SJSA1 (cell line): ENCODE data around the gene CRYBA1. TPM values are rescaled to one million over a fixed set of nuclear protein-coding genes. Genes with fewer than 3 reads are reported as not detected.

Source experiments
- DNase-seq, 2 experiments: peaks; one replicate each; pipeline ENCODE4 v3.0.0-alpha.2; 2015 to 2020; ENCODE audit warnings: low spot score in 2 of 2, low read depth in 1 of 2
- H3K27ac ChIP-seq: fragments of 250-450 bp; sonication (Bioruptor Pico); 2 replicates; pipeline ENCODE4 v1.5.1; 2020; ENCODE audit warnings: mild to moderate bottlenecking, moderate library complexity
- H3K27me3 ChIP-seq: fragments of 250-450 bp; sonication (Bioruptor Pico); replicated peaks from 2 replicates; pipeline ENCODE4 v1.5.1; 2020; ENCODE audit warnings: mild to moderate bottlenecking, moderate library complexity
- H3K36me3 ChIP-seq: fragments of 250-450 bp; sonication (Bioruptor Pico); 2 replicates; pipeline ENCODE4 v1.5.1; 2020; ENCODE audit warnings: mild to moderate bottlenecking
- H3K4me1 ChIP-seq: fragments of 250-450 bp; sonication (Bioruptor Pico); replicated peaks from 2 replicates; pipeline ENCODE4 v1.6.1; 2021; ENCODE audit warnings: mild to moderate bottlenecking
- H3K4me3 ChIP-seq: fragments of 250-450 bp; sonication (Bioruptor Pico); 2 replicates; pipeline ENCODE4 v1.5.1; 2020; ENCODE audit warnings: mild to moderate bottlenecking
- H3K9me3 ChIP-seq: fragments of 250-450 bp; sonication (Bioruptor Pico); replicated peaks from 2 replicates; pipeline ENCODE4 v1.5.1; 2020; ENCODE audit warnings: mild to moderate bottlenecking
- total RNA-seq: library from RNA; depleted of rRNA; stranded (reverse); fragments of >200 nt; shearing (Covaris generic); gene quantifications from 2 replicates; pipeline ENCODE4 v1.2.3, GENCODE V29; 2014

The CRYBA1 gene
- total RNA-seq, 1 experiment from 2014 or later, result not detected

- Histone ChIP-seq H3K4me1 (no peaks in the 10 kb centered on the region), H3K4me3 (no peak overlapping the region), H3K36me3 (peaks cover 92% of the 10 kb centered on the region), H3K27ac (no peak overlapping the region), H3K27me3 (no peaks in the 10 kb centered on the region), H3K9me3 (no peaks in the 10 kb centered on the region)
- DNase-seq, result no peak
These were observed 32.0 kb downstream of the CRYBA1 start for GRCh38 chr17:29278692-29279091.

- Histone ChIP-seq H3K36me3 (peaks cover 90% of the 10 kb centered on the region), H3K27me3 (no peaks in the 10 kb centered on the region), H3K4me3 (no peak overlapping the region), H3K9me3 (no peaks in the 10 kb centered on the region), H3K27ac (no peak overlapping the region), H3K4me1 (no peaks in the 10 kb centered on the region)
- no peak for DNase-seq
These were observed 32.9 kb downstream of the CRYBA1 start for GRCh38 chr17:29279397-29280070.

- peak in 1 of 2 experiments; percentile 28 for DNase-seq
- no peak overlapping the region for H3K27ac ChIP-seq
- H3K36me3 ChIP-seq, result peaks cover 95% of the 10 kb centered on the region
- H3K27me3 ChIP-seq, result no peaks in the 10 kb centered on the region
- no peaks in the 10 kb centered on the region for H3K4me1 ChIP-seq
- no peaks in the 10 kb centered on the region for H3K9me3 ChIP-seq
- H3K4me3 ChIP-seq, result no peak overlapping the region
These were observed 36.8 kb downstream of the CRYBA1 start for GRCh38 chr17:29283496-29283895.

GRCh38 chr17:29283961-29284360 is 37.3 kb downstream of the CRYBA1 start:
- no peaks in the 10 kb centered on the region for H3K9me3 ChIP-seq
- no peak for DNase-seq
- H3K36me3 ChIP-seq, result peaks cover 95% of the 10 kb centered on the region

GRCh38 chr17:29289852-29290251 is 43.2 kb downstream of the CRYBA1 start:
- Histone ChIP-seq H3K4me1 (0 out of 2 replicates have a peak, but pooled peaks cover 4% of the 10 kb centered on the region), H3K27me3 (no peaks in the 10 kb centered on the region), H3K36me3 (peaks cover 70% of the 10 kb centered on the region), H3K4me3 (no peak overlapping the region), H3K27ac (no peak overlapping the region), H3K9me3 (no peaks in the 10 kb centered on the region)
- DNase-seq, result no peak

More at GRCh38 chr17:29283961-29284360, 37.3 kb downstream of the CRYBA1 start:
- Histone ChIP-seq H3K4me3 (no peak overlapping the region), H3K4me1 (no peaks in the 10 kb centered on the region), H3K27ac (no peak overlapping the region), H3K27me3 (no peaks in the 10 kb centered on the region)

- no peaks in the 10 kb centered on the region for H3K27me3 ChIP-seq
- no peak overlapping the region for H3K27ac ChIP-seq
- H3K4me1 ChIP-seq, result 0 out of 2 replicates have a peak, but pooled peaks cover 4% of the 10 kb centered on the region
- peak overlapping the region; percentile 87 for H3K4me3 ChIP-seq
- peaks cover 56% of the 10 kb centered on the region for H3K36me3 ChIP-seq
- H3K9me3 ChIP-seq, result no peaks in the 10 kb centered on the region
- peak in 1 of 2 experiments; percentile 64 for DNase-seq
These were observed 44.6 kb downstream of the CRYBA1 start for GRCh38 chr17:29291163-29291752.

GRCh38 chr17:29292071-29292991 is 45.7 kb downstream of the CRYBA1 start:
- peak overlapping the region; percentile 87 for H3K27ac ChIP-seq
- H3K9me3 ChIP-seq, result no peaks in the 10 kb centered on the region
- H3K36me3 ChIP-seq, result peaks cover 45% of the 10 kb centered on the region
- peak overlapping the region; percentile 87 for H3K4me3 ChIP-seq
- DNase-seq, result peak; percentile 50 to 53
- no peaks in the 10 kb centered on the region for H3K27me3 ChIP-seq
- 0 out of 2 replicates have a peak, but pooled peaks cover 4% of the 10 kb centered on the region for H3K4me1 ChIP-seq

GRCh38 chr17:29292992-29293889 is 46.6 kb downstream of the CRYBA1 start:
- peak; percentile 53 to 69 for DNase-seq
- Histone ChIP-seq H3K4me1 (0 out of 2 replicates have a peak, but pooled peaks cover 4% of the 10 kb centered on the region), H3K9me3 (no peaks in the 10 kb centered on the region), H3K36me3 (peaks cover 36% of the 10 kb centered on the region), H3K4me3 (peak overlapping the region; percentile 87), H3K27ac (peak overlapping the region; percentile 87), H3K27me3 (no peaks in the 10 kb centered on the region)

GRCh38 chr17:29293890-29294579 is 47.4 kb downstream of the CRYBA1 start, which contains the start of gene NUFIP2:
Gene NUFIP2, minus strand, starts transcription at chr17:29294148. Its CDS starts 89 bp downstream, at chr17:29294059.
- peak; percentile 96 to 98 for DNase-seq
- Histone ChIP-seq H3K4me3 (peak within 1 kb of the TSS; percentile 87), H3K4me1 (0 out of 2 replicates have a peak, but pooled peaks cover 4% of the 10 kb centered on the region), H3K27ac (peak within 1 kb of the TSS; percentile 87), H3K27me3 (no peaks in the 10 kb centered on the region), H3K36me3 (peaks cover 28% of the 10 kb centered on the region), H3K9me3 (no peaks in the 10 kb centered on the region)

GRCh38 chr17:29294580-29294900 is 47.9 kb downstream of the CRYBA1 start:
- no peak for DNase-seq
- H3K27me3 ChIP-seq, result no peaks in the 10 kb centered on the region
- peak overlapping the region; percentile 87 for H3K4me3 ChIP-seq
- peaks cover 23% of the 10 kb centered on the region for H3K36me3 ChIP-seq
- no peaks in the 10 kb centered on the region for H3K9me3 ChIP-seq
- 0 out of 2 replicates have a peak, but pooled peaks cover 4% of the 10 kb centered on the region for H3K4me1 ChIP-seq
- H3K27ac ChIP-seq, result peak overlapping the region; percentile 65

GRCh38 chr17:29295420-29295819 is 48.8 kb downstream of the CRYBA1 start:
- Histone ChIP-seq H3K27ac (no peak overlapping the region), H3K4me1 (0 out of 2 replicates have a peak, but pooled peaks cover 4% of the 10 kb centered on the region), H3K9me3 (no peaks in the 10 kb centered on the region), H3K4me3 (no peak overlapping the region), H3K36me3 (peaks cover 15% of the 10 kb centered on the region), H3K27me3 (no peaks in the 10 kb centered on the region)
- DNase-seq, result no peak

- Histone ChIP-seq H3K9me3 (no peaks in the 10 kb centered on the region), H3K27me3 (0 out of 2 replicates have a peak, but pooled peaks cover 2% of the 10 kb centered on the region), H3K36me3 (no peaks in the 10 kb centered on the region), H3K4me3 (no peak overlapping the region), H3K4me1 (no peaks in the 10 kb centered on the region), H3K27ac (no peak overlapping the region)
- DNase-seq, result no peak
These were observed 52.4 kb downstream of the CRYBA1 start for GRCh38 chr17:29299031-29299430.
